ENCODE results near the gene KCNC2. TPM values are rescaled to one million over a fixed set of nuclear protein-coding genes. Genes with fewer than 3 reads are reported as not detected.

The KCNC2 gene
- total RNA-seq, 1 experiment from 2014 or later: not detected

DNA sequence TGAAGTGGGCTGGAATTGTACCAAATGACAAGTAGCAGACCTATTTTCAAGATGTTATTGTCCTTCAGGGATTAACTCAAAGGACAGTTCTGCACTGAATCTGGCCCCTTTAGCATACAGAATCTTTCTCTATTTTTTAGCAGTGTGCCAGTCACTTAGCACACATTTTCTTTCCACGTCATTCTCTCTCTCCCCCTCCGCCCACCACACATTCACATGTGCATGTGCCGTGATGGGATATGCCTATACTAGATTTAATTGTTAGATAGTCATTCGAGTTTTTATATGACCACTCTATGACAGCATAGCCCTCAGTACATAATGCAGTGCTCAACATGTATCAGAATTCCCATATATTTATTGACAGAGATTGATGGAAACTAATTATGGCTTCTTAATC is 129.1 kb downstream of the KCNC2 start:
- POLR2A ChIA-PET (ENCODE audit: low non-redundant PET): no interaction called here
- no TSS peak for BruUV-seq (replicated peaks)
- Histone ChIP-seq H3K4me3 (ENCODE audit: low read depth, low read length, poor library complexity, severe bottlenecking) (no peak overlapping the region), H3K9me3 (ENCODE audit: low read depth, low read length, poor library complexity, severe bottlenecking) (no peaks in the 10 kb centered on the region), H3K27me3 (replicated peaks; ENCODE audit: insufficient read depth, low read depth, low read length, poor library complexity) (no peaks in the 10 kb centered on the region), H3K4me1 (ENCODE audit: insufficient read depth, low read length, poor library complexity, severe bottlenecking) (no peaks in the 10 kb centered on the region), H3K36me3 (ENCODE audit: insufficient read depth, low read length, poor library complexity, severe bottlenecking) (no peaks in the 10 kb centered on the region), H3K27ac (ENCODE audit: low read depth, low read length, poor library complexity, severe bottlenecking) (no peak overlapping the region)
- no peak for TF ChIP-seq EZH2 (IDR thresholded peaks at IDR 0.05; ENCODE audit: borderline replicate concordance, low read depth, low read length, poor library complexity, severe bottlenecking)
- TF ChIP-seq, protein P1, sequence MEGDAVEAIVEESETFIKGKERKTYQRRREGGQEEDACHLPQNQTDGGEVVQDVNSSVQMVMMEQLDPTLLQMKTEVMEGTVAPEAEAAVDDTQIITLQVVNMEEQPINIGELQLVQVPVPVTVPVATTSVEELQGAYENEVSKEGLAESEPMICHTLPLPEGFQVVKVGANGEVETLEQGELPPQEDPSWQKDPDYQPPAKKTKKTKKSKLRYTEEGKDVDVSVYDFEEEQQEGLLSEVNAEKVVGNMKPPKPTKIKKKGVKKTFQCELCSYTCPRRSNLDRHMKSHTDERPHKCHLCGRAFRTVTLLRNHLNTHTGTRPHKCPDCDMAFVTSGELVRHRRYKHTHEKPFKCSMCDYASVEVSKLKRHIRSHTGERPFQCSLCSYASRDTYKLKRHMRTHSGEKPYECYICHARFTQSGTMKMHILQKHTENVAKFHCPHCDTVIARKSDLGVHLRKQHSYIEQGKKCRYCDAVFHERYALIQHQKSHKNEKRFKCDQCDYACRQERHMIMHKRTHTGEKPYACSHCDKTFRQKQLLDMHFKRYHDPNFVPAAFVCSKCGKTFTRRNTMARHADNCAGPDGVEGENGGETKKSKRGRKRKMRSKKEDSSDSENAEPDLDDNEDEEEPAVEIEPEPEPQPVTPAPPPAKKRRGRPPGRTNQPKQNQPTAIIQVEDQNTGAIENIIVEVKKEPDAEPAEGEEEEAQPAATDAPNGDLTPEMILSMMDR (conservative IDR thresholded peaks at IDR 0.05; ENCODE audit: low read depth, low read length): no peak
- intact Hi-C loops (cut with micrococcal nuclease; ENCODE audit: unreplicated experiment): loop anchor here (10.0 kb wide), 1 partner anchor 386 kb away; no protein-coding TSS in a partner anchor
- CTCF ChIA-PET: no interaction called here
- no peak for DNase-seq (ENCODE audit: low spot score)

DNA sequence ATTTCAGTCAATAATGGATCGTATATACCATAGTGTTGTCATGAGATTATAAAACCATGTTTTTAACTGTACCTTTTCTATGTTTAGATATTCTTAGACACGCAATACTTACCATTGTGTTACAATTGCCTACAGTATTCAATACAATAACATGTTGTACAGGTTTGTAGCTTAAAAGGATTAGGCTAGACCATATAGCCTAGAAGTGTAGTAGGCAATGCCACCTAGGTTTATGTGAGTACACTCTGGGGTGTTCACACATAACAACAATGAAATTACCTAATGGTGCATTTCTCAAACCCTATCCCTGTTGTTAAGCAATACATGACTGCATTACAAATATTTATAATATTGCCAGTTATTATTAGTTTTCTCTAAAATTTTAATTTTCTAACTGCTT is 144.2 kb downstream of the KCNC2 start:
- Histone ChIP-seq H3K36me3 (ENCODE audit: insufficient read depth, low read length, poor library complexity, severe bottlenecking) (no peaks in the 10 kb centered on the region), H3K27me3 (replicated peaks; ENCODE audit: insufficient read depth, low read depth, low read length, poor library complexity) (no peaks in the 10 kb centered on the region), H3K9me3 (ENCODE audit: low read depth, low read length, poor library complexity, severe bottlenecking) (no peaks in the 10 kb centered on the region), H3K27ac (ENCODE audit: low read depth, low read length, poor library complexity, severe bottlenecking) (no peak overlapping the region), H3K4me3 (ENCODE audit: low read depth, low read length, poor library complexity, severe bottlenecking) (no peak overlapping the region), H3K4me1 (ENCODE audit: insufficient read depth, low read length, poor library complexity, severe bottlenecking) (no peaks in the 10 kb centered on the region)
- no peak for TF ChIP-seq EZH2 (IDR thresholded peaks at IDR 0.05; ENCODE audit: borderline replicate concordance, low read depth, low read length, poor library complexity, severe bottlenecking)
- TF ChIP-seq, protein P1 (conservative IDR thresholded peaks at IDR 0.05; ENCODE audit: low read depth, low read length): no peak
- CTCF ChIA-PET: no interaction called here
- no peak for DNase-seq (ENCODE audit: low spot score)
- intact Hi-C loops (cut with micrococcal nuclease; ENCODE audit: unreplicated experiment): no loop called here
- BruUV-seq (replicated peaks): no TSS peak
- POLR2A ChIA-PET (ENCODE audit: low non-redundant PET): no interaction called here

DNA sequence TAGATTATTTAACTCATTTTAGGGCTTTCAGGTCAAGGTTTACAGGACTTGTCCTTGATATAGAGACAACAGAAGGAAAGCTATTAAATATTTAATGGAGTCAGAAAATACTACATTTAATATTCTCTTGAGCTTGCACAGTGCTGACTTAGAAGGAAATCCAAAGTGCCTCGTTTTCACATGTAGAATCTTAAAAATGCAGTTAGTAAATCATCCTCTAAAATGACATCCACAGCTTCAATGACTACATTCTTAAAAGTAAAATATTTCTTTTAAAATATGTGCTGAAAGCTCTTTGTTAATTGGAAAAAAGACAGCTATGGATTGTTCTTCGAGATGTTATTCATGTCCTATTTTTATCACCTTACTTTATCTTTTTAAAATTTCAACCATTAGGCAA is 146.9 kb downstream of the KCNC2 start:
- intact Hi-C loops (cut with micrococcal nuclease; ENCODE audit: unreplicated experiment): no loop called here
- Histone ChIP-seq H3K27me3 (replicated peaks; ENCODE audit: insufficient read depth, low read depth, low read length, poor library complexity) (no peaks in the 10 kb centered on the region), H3K4me1 (ENCODE audit: insufficient read depth, low read length, poor library complexity, severe bottlenecking) (no peaks in the 10 kb centered on the region), H3K27ac (ENCODE audit: low read depth, low read length, poor library complexity, severe bottlenecking) (no peak overlapping the region), H3K4me3 (ENCODE audit: low read depth, low read length, poor library complexity, severe bottlenecking) (no peak overlapping the region), H3K9me3 (ENCODE audit: low read depth, low read length, poor library complexity, severe bottlenecking) (no peaks in the 10 kb centered on the region), H3K36me3 (ENCODE audit: insufficient read depth, low read length, poor library complexity, severe bottlenecking) (no peaks in the 10 kb centered on the region)
- TF ChIP-seq EZH2 (IDR thresholded peaks at IDR 0.05; ENCODE audit: borderline replicate concordance, low read depth, low read length, poor library complexity, severe bottlenecking): no peak
- TF ChIP-seq, protein P1 (conservative IDR thresholded peaks at IDR 0.05; ENCODE audit: low read depth, low read length): no peak
- CTCF ChIA-PET: no interaction called here
- no TSS peak for BruUV-seq (replicated peaks)
- POLR2A ChIA-PET (ENCODE audit: low non-redundant PET): no interaction called here
- no peak for DNase-seq (ENCODE audit: low spot score)

Measured in A673 (cell line).